ENCODE measurements around the gene VCP.

DNA sequence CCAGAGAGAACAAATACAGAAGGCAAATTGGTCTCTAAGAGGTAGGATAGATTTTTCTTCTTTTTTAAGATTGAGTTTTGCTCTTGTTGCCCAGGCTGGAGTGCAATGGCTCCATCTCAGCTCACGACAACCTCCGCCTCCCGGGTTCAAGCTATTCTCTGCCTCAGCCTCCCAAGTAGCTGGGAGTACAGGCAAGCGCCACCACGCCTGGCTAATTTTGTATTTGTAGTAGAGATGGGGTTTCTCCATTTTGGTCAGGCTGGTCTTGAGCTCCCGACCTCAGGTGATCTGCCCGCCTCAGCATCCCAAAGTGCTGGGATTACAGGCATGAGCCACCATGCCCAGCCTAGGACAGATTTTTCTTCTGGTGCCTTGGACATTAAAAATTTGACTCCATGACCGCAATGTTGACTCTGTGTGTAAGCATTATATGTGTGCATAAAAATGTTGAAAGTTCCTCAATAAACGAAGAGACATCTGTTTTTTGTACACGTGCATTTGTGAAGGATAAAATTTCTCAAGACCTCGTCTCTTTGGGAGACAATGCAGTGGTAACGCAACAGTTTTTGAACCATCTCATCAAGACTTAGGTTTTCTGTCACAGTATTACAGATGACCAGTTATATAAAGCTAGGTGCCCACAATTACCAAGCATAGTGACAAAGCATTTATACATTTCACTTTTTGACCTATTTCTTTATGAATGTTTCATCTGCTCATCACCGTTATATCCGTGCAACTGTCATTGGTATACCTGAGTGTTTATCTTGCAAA, 17.4 kb downstream of the VCP start:
- TF ChIP-seq NPAS2 (CRISPR knock-in tag; IDR thresholded peaks at IDR 0.05; ENCODE audit: borderline replicate concordance) (no peak), HOXA7 (CRISPR knock-in tag; IDR thresholded peaks at IDR 0.05) (no peak; the same call in 1 of the 2 replicates), EHMT2 (IDR thresholded peaks at IDR 0.05; ENCODE audit: low read depth) (no peak), JUN (IDR thresholded peaks at IDR 0.05) (no peak), MAZ (IDR thresholded peaks at IDR 0.05; ENCODE audit: borderline replicate concordance, low read depth, low read length) (no peak), BHLHE40 (IDR thresholded peaks at IDR 0.05; ENCODE audit: low read depth, low read length) (no peak)
- TF ChIP-seq, protein P1, sequence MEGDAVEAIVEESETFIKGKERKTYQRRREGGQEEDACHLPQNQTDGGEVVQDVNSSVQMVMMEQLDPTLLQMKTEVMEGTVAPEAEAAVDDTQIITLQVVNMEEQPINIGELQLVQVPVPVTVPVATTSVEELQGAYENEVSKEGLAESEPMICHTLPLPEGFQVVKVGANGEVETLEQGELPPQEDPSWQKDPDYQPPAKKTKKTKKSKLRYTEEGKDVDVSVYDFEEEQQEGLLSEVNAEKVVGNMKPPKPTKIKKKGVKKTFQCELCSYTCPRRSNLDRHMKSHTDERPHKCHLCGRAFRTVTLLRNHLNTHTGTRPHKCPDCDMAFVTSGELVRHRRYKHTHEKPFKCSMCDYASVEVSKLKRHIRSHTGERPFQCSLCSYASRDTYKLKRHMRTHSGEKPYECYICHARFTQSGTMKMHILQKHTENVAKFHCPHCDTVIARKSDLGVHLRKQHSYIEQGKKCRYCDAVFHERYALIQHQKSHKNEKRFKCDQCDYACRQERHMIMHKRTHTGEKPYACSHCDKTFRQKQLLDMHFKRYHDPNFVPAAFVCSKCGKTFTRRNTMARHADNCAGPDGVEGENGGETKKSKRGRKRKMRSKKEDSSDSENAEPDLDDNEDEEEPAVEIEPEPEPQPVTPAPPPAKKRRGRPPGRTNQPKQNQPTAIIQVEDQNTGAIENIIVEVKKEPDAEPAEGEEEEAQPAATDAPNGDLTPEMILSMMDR (IDR thresholded peaks at IDR 0.05) = no peak

Data from A549 (cell line).